Fibroblast of the aortic adventitia (primary cell): Measurements from ENCODE around the gene NBEAL2. TPM values are rescaled to one million over a fixed set of nuclear protein-coding genes. Genes with fewer than 3 reads are reported as not detected.

Experiments used
- DNase-seq: peaks from one replicate; pipeline ENCODE4 v3.0.0-alpha.2; 2010; ENCODE audit warnings: low read depth
- H3K4me3 ChIP-seq: 2 replicates; pipeline ENCODE4 v1.5.1; 2011; ENCODE audit warnings: low read depth, mild to moderate bottlenecking, control low read depth, low read length, moderate library complexity
- CTCF ChIP-seq: IDR thresholded peaks from 2 replicates; pipeline ENCODE4 v1.5.1; 2011; ENCODE audit warnings: mild to moderate bottlenecking, low read length, control low read depth, inconsistent platforms; ENCODE audit not compliant: insufficient read depth
- total RNA-seq: library from RNA; depleted of rRNA; stranded (reverse); fragments of >200 nt; gene quantifications from 2 replicates; pipeline ENCODE4 v1.2.3, GENCODE V29; 2012; ENCODE audit warnings: low replicate concordance

NBEAL2 gene
- total RNA-seq, 1 donor: 4.4 TPM

DNA sequence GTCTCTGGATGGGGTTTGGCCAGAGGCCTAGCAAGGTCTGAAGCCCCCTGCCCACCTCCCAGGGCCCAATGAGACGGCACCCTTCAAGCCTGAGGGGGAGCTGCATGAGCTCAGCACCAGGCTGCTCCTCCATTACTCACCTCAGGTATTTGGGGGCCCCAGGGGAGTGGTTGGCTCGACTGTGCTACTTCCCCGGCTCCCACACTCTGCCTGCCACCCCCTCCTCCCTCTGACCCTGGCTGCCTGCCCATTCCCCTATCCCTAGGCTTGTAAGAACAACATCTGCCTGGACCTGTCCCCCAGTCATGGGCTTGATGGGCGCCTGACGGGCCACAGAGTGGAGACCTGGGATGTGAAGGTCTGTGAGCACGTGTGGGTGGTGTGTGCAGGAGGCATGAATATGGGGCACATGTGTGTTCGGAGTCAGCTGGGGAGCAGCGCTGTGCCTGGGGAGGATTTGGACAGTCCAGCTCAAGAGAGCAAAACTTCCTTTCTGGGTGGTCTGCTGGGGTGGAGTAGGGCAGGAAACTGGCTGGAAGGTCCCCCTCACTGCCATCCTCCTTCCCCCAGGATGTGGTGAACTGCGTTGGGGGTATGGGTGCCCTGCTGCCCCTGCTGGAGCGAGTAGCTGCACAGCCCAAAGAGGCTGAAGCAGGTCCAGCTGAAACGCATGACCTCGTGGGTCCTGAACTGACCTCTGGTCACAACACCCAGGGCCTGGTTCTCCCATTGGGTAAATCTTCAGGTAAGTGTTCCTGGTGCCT, 17.4 kb downstream of the NBEAL2 start:
- H3K4me3 ChIP-seq: no peak overlapping the region
- DNase-seq: no peak
- TF ChIP-seq CTCF: no peak

DNA sequence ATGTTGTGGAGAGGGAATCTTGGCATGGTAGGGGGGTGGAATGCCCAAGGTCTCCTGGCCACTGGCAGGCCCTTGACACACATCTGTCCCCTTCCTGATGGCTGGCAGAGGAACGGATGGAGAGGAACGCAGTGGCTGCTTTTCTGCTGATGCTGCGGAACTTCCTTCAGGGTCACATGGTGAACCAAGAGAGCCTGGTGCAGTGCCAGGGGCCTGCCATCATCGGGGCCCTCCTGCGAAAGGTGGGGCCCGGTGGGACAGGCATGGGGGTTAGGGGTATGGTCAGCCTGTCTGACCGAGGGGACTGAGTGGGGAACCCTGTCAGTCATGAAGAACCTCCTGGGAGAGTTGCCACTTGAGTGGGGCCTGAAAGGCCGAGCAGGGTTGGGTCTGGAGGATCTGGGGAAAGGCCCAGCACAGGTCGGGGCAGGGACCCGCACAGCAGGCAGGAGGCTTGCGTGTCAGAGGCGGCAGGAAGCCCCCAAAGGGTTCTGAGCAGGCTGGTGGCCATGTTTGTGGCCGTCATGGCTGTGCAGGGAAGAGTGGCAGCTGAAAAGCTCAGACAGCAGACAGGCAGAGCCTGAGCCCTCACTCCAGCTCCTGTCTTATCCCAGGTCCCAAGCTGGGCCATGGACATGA, 18.1 kb downstream of the NBEAL2 start:
- H3K4me3 ChIP-seq: no peak overlapping the region
- DNase-seq: no peak
- TF ChIP-seq CTCF: no peak

DNA sequence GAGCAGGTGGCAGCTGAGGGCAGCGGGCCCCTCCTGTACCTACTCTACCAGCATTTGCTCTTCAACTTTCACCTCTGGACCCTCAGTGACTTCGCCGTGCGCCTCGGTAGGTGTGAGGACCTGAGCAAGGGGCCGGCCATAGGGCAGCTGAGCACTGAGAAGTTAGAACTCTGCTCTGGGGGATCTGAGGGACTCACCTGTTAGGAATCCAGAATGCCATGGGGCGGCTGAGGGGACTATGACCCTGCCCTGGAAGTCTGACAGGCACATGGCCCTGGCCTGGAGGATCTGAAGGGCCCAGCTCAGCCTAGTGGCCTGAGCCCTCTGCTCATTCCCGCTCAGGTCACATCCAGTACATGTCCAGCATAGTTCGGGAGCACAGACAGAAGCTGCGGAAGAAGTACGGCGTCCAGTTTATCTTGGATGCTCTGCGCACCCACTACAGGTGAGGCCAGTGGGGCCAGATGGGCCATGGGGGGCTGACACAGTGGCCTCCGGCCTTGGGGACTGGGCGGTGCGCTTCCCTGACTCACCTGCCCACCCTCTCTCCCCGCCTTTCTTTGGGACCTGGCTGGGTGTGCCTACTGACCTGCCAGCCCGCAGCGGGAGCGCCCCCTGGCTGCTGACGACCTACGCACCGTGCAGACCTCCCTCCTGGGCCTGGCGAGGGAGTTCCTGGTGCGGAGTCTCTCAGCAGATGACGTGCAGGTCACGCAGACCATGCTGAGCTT, 18.8 kb downstream of the NBEAL2 start:
- peak; percentile 77 for TF ChIP-seq CTCF
- no peak overlapping the region for H3K4me3 ChIP-seq
- DNase-seq: peak; percentile 21

- no peak for DNase-seq
- no peak overlapping the region for H3K4me3 ChIP-seq
- TF ChIP-seq CTCF: no peak
Observed at GRCh38 chr3:46998852-46999515, 19.5 kb downstream of the NBEAL2 start.

- DNase-seq: no peak
- no peak for TF ChIP-seq CTCF
- no peak overlapping the region for H3K4me3 ChIP-seq
Observed at GRCh38 chr3:46999516-47000197, 20.2 kb downstream of the NBEAL2 start.

DNA sequence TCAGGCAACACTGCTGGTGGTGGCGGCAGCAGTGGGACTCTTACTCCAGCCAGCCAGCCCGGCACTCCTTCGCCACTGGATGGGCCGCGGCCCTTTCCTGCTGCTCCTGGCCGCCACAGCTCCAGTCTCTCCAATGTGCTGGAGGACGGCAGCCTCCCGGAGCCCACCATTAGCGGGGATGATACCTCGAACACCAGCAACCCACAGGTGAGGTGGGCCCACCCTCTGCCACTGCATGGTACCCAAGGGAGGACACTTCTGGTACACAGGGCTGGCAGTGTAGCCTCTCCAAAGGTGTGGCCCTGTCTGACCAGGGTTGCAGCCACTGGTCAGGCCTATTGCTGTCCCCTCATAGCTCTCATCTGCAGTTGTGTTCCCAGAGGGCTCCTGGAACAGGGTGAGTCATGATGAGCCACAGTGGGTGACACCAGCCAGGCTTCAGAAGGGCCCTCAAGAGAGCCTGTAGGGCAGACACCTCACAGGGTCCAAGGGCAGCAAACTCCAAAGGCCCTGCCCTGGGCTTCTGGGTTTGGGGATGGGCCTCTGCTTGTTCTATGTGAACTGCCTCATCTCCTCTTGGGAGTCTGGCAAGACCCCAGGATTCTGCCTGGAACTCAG, 20.8 kb downstream of the NBEAL2 start:
- no peak for DNase-seq
- H3K4me3 ChIP-seq: no peak overlapping the region
- no peak for TF ChIP-seq CTCF
